Smooth muscle cell of the brain vasculature (primary cell): Measurements from ENCODE around the gene ANO3.

ENCODE experiments used
- DNase-seq: peaks from one replicate; pipeline ENCODE4 v3.0.0-alpha.2; 2012; ENCODE audit warnings: low read depth, low spot score

Gene ANO3

GRCh38 chr11:26353010-26353409 is 21.1 kb downstream of the ANO3 start:
- DNase-seq, result no peak

GRCh38 chr11:26359055-26359454 is 27.1 kb downstream of the ANO3 start:
- DNase-seq, result no peak

- DNase-seq, result no peak
Observed at GRCh38 chr11:26365284-26365683, 33.4 kb downstream of the ANO3 start.

GRCh38 chr11:26377619-26378018 is 45.7 kb downstream of the ANO3 start:
- DNase-seq, result no peak

GRCh38 chr11:26399336-26399735 is 67.4 kb downstream of the ANO3 start:
- no peak for DNase-seq

GRCh38 chr11:26410706-26411366 is 78.9 kb downstream of the ANO3 start:
- no peak for DNase-seq

- no peak for DNase-seq
Observed at GRCh38 chr11:26412955-26413354, 81.0 kb downstream of the ANO3 start.

- no peak for DNase-seq
Observed at GRCh38 chr11:26418386-26418912, 86.5 kb downstream of the ANO3 start.

GRCh38 chr11:26420331-26420730 is 88.4 kb downstream of the ANO3 start:
- no peak for DNase-seq

- no peak for DNase-seq
Observed at GRCh38 chr11:26424255-26424654, 92.3 kb downstream of the ANO3 start.

- DNase-seq, result no peak
Observed at GRCh38 chr11:26439854-26440253, 107.9 kb downstream of the ANO3 start.

- DNase-seq, result no peak
Observed at GRCh38 chr11:26442131-26442530, 110.2 kb downstream of the ANO3 start.

- no peak for DNase-seq
Observed at GRCh38 chr11:26443617-26444016, 111.7 kb downstream of the ANO3 start.

GRCh38 chr11:26457636-26458035 is 125.7 kb downstream of the ANO3 start:
- no peak for DNase-seq

- DNase-seq, result no peak
Observed at GRCh38 chr11:26465274-26465673, 133.3 kb downstream of the ANO3 start.

GRCh38 chr11:26467506-26467905 is 135.6 kb downstream of the ANO3 start:
- DNase-seq, result no peak

GRCh38 chr11:26470992-26471391 is 139.1 kb downstream of the ANO3 start:
- no peak for DNase-seq

- no peak for DNase-seq
Observed at GRCh38 chr11:26473216-26474194, 141.6 kb downstream of the ANO3 start.

GRCh38 chr11:26474401-26474800 is 142.5 kb downstream of the ANO3 start:
- DNase-seq, result no peak

- DNase-seq, result no peak
Observed at GRCh38 chr11:26477396-26477795, 145.5 kb downstream of the ANO3 start.

GRCh38 chr11:26478710-26479109 is 146.8 kb downstream of the ANO3 start:
- no peak for DNase-seq

- DNase-seq, result no peak
Observed at GRCh38 chr11:26480041-26480440, 148.1 kb downstream of the ANO3 start.

- no peak for DNase-seq
Observed at GRCh38 chr11:26483108-26483507, 151.2 kb downstream of the ANO3 start.
